GM23338 (cell line): ENCODE measurements around the gene LNX2.

ENCODE experiments used
- JUNB ChIP-seq: IDR thresholded peaks from one replicate; pipeline ENCODE4 v1.6.1; 2016; ENCODE audit warnings: antibody characterized with exemption; ENCODE audit not compliant: unreplicated experiment
- TF ChIP-seq, protein P1 (sequence below), 2 experiments: fragments of 200-600 bp in 1 of 2; sonication (generic) in 1 of 2; conservative IDR thresholded peaks; 2 replicates each; pipeline versions ENCODE4 v1.5.1 to v1.6.1; 2016 to 2017; ENCODE audit warnings: antibody characterized with exemption in 2 of 2, low read depth in 2 of 2, mild to moderate bottlenecking in 2 of 2, moderate library complexity in 1 of 2

DNA sequence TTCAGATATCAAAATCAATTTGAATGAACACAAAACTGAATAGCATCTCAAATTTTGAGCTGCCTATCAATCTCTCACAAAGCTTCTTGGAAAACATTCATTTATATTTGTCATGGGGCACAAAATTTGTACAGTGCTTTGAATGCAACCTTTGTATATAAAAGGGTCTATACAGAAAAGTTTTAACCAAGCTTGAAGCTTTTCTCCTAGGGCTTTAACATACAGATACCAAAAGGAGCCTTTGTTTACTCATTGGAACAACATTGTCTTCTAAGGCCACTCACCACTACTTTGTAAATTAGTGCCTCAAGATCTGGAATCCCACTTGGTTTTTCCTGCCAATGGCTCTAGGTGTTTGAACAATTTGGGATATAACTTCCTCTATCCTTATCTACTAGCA, 21.2 kb downstream of the LNX2 start:
- TF ChIP-seq, protein P1, sequence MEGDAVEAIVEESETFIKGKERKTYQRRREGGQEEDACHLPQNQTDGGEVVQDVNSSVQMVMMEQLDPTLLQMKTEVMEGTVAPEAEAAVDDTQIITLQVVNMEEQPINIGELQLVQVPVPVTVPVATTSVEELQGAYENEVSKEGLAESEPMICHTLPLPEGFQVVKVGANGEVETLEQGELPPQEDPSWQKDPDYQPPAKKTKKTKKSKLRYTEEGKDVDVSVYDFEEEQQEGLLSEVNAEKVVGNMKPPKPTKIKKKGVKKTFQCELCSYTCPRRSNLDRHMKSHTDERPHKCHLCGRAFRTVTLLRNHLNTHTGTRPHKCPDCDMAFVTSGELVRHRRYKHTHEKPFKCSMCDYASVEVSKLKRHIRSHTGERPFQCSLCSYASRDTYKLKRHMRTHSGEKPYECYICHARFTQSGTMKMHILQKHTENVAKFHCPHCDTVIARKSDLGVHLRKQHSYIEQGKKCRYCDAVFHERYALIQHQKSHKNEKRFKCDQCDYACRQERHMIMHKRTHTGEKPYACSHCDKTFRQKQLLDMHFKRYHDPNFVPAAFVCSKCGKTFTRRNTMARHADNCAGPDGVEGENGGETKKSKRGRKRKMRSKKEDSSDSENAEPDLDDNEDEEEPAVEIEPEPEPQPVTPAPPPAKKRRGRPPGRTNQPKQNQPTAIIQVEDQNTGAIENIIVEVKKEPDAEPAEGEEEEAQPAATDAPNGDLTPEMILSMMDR (conservative IDR thresholded peaks at IDR 0.05; ENCODE audit: low read depth in 2 of 2), result no peak
- TF ChIP-seq JUNB, result no peak
